Smooth muscle cell (in vitro differentiated cells): ENCODE data around the gene TRIM9. TPM values are rescaled to one million over a fixed set of nuclear protein-coding genes. Genes with fewer than 3 reads are reported as not detected.
A peak's percentile ranks its signal among the peaks of the same experiment; 100 is the strongest.

Source experiments
- DNase-seq: peaks from one replicate; lab custom pipeline; 2025; ENCODE audit not compliant: unreplicated experiment; lab: John Stamatoyannopoulos, UW
- H2AFZ ChIP-seq: fragments of 200-600 bp; sonication (generic); 2 replicates; pipeline ENCODE4 v1.6.0; 2016; ENCODE audit warnings: antibody characterized with exemption, low read depth, mild to moderate bottlenecking
- H3F3A ChIP-seq: fragments of 200-600 bp; sonication (generic); 2 replicates; pipeline ENCODE4 v1.6.0; 2017; ENCODE audit warnings: antibody characterized with exemption, low read depth
- H3K27ac ChIP-seq: fragments of 200-600 bp; sonication (generic); 2 replicates; pipeline ENCODE4 v1.5.1; 2016; ENCODE audit warnings: low read depth, mild to moderate bottlenecking
- H3K27me3 ChIP-seq: fragments of 200-600 bp; sonication (generic); 2 replicates; pipeline ENCODE4 v1.6.1; 2016; ENCODE audit warnings: low read depth, mild to moderate bottlenecking
- H3K36me3 ChIP-seq: fragments of 200-600 bp; sonication (generic); 2 replicates; pipeline ENCODE4 v1.5.1; 2016; ENCODE audit warnings: low read depth
- H3K4me1 ChIP-seq: fragments of 200-600 bp; sonication (generic); 2 replicates; pipeline ENCODE4 v1.5.1; 2016; ENCODE audit warnings: low read depth
- H3K4me2 ChIP-seq: fragments of 200-600 bp; sonication (generic); 2 replicates; pipeline ENCODE4 v1.6.0; 2016; ENCODE audit warnings: mild to moderate bottlenecking
- H3K4me3 ChIP-seq: fragments of 200-600 bp; sonication (generic); 2 replicates; pipeline ENCODE4 v1.5.1; 2016; ENCODE audit warnings: mild to moderate bottlenecking
- H3K79me2 ChIP-seq: fragments of 200-600 bp; sonication (generic); 2 replicates; pipeline ENCODE4 v1.6.0; 2016; ENCODE audit warnings: low read depth, mild to moderate bottlenecking
- H3K9ac ChIP-seq: fragments of 200-600 bp; sonication (generic); 2 replicates; pipeline ENCODE4 v1.6.0; 2016; ENCODE audit warnings: low read depth
- H3K9me3 ChIP-seq: fragments of 200-600 bp; sonication (generic); replicated peaks from 2 replicates; pipeline ENCODE4 v1.5.1; 2016; ENCODE audit warnings: low read depth
- H4K20me1 ChIP-seq: fragments of 200-600 bp; sonication (generic); 2 replicates; pipeline ENCODE4 v1.6.0; 2016; ENCODE audit warnings: low read depth
- whole genome bisulfite sequencing: methylation state at CpG from one replicate; pipeline ENCODE4 v1.1.7; 2016; ENCODE audit warnings: low lambda C conversion rate; 5-methylcytosine and 5-hydroxymethylcytosine counted together
- polyA plus RNA-seq: library from polyadenylated mRNA; unstranded; fragments of >200 nt; fragmentation: Nextera tagmentation; extraction: Ambion mirVana; gene quantifications from 2 replicates; pipeline ENCODE4 v1.2.1, GENCODE V29; 2016
- total RNA-seq: library from RNA; depleted of rRNA; stranded (reverse); fragments of >200 nt; gene quantifications from 2 replicates; pipeline ENCODE4 v1.2.3, GENCODE V29; 2014
- TF ChIP-seq, protein P1 (sequence below): fragments of 200-600 bp; sonication (generic); IDR thresholded peaks from 2 replicates; pipeline ENCODE4 v1.5.1; 2017; ENCODE audit warnings: borderline replicate concordance, mild to moderate bottlenecking, antibody characterized with exemption; ENCODE audit not compliant: insufficient read depth, poor library complexity, severe bottlenecking

Gene TRIM9
- total and polyA plus RNA-seq, 2 experiments from 2014 or later: 0.57 to 1.5 TPM

DNA sequence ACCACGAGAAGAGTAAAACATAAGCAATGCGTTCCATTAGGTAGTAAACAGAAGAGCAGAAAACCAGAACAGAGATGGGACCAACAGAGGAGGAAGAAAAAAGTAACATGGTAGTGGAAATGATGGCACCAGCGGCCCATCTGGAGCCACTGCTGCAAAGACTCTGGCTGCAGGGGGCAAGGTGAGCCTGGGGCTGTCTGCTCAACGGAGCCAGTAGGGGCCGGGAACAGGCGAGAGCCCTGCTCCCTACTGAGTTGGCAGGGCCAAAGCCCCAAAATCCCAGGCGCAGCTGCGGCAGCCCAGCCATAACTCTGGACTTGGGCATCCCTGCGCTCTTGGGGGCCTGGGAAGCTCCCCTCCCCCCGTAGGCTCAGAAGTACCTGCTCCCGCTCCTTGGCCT is 122.2 kb downstream of the TRIM9 start:
- peaks cover 6% of the 10 kb centered on the region for H3K27me3 ChIP-seq
- H3K4me1 ChIP-seq: no peaks in the 10 kb centered on the region
- WGBS: 87% methylated on average over 8 of the region's 11 CpGs
- no peak for DNase-seq
- no peak overlapping the region for H3K4me2 ChIP-seq
- H3K9ac ChIP-seq: no peak overlapping the region
- H3F3A ChIP-seq: no peaks in the 10 kb centered on the region
- H4K20me1 ChIP-seq: no peaks in the 10 kb centered on the region
- no peaks in the 10 kb centered on the region for H3K9me3 ChIP-seq
- TF ChIP-seq, protein P1, sequence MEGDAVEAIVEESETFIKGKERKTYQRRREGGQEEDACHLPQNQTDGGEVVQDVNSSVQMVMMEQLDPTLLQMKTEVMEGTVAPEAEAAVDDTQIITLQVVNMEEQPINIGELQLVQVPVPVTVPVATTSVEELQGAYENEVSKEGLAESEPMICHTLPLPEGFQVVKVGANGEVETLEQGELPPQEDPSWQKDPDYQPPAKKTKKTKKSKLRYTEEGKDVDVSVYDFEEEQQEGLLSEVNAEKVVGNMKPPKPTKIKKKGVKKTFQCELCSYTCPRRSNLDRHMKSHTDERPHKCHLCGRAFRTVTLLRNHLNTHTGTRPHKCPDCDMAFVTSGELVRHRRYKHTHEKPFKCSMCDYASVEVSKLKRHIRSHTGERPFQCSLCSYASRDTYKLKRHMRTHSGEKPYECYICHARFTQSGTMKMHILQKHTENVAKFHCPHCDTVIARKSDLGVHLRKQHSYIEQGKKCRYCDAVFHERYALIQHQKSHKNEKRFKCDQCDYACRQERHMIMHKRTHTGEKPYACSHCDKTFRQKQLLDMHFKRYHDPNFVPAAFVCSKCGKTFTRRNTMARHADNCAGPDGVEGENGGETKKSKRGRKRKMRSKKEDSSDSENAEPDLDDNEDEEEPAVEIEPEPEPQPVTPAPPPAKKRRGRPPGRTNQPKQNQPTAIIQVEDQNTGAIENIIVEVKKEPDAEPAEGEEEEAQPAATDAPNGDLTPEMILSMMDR: no peak
- H3K4me3 ChIP-seq: no peak overlapping the region
- no peak overlapping the region for H3K27ac ChIP-seq
- H3K79me2 ChIP-seq: no peaks in the 10 kb centered on the region
- H2AFZ ChIP-seq: no peak overlapping the region
- no peaks in the 10 kb centered on the region for H3K36me3 ChIP-seq

DNA sequence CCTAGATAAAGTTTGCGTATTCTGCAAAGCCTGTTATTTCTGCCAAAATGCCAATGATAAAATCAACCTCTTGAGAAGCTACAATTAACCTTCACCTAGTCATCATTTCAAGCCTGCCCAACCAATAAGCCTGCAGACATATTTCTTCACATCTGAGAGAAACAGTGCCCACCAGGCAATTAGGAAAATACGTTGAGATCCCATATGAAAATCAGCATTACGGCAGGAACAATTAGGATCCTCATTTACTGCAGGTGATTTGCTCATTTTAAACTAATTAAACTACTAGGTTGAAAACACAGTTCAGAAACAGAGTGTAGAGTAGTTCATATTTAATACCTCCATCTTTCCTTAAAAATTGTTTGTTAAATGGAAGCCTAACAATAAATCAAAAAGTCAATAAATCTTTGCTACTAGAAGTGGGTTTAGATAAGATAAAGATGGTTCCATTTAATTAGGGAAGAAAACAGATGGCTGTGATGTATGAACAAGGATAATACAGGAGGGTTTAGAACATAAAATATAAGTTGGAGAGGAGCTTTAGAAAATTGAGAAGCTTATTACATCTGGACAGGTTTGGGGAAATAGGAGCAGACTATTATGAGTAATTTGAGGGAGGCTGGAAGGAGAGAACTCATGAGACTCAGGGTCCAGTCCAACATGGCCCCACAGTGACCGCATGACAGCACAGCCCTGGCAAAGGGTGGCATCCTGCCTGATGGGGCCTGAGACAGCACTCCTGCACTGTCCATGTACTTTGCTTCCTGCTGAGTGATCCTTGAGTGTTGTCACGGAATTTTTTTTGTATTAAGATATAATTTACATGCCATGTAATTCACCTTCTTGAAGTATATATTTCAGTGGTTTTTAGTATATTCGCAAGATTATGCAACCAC is 123.8 kb downstream of the TRIM9 start:
- Histone ChIP-seq H3K9ac (no peak overlapping the region), H3K36me3 (no peaks in the 10 kb centered on the region), H3K79me2 (no peaks in the 10 kb centered on the region), H3K4me3 (no peak overlapping the region), H3F3A (no peaks in the 10 kb centered on the region), H3K27ac (no peak overlapping the region), H3K4me2 (no peak overlapping the region), H4K20me1 (no peaks in the 10 kb centered on the region), H3K9me3 (no peaks in the 10 kb centered on the region), H2AFZ (no peak overlapping the region), H3K4me1 (no peaks in the 10 kb centered on the region), H3K27me3 (peaks cover 6% of the 10 kb centered on the region)
- TF ChIP-seq, protein P1: no peak
- no peak for DNase-seq
- 93% methylated on average over 6 of the region's 6 CpGs for WGBS

DNA sequence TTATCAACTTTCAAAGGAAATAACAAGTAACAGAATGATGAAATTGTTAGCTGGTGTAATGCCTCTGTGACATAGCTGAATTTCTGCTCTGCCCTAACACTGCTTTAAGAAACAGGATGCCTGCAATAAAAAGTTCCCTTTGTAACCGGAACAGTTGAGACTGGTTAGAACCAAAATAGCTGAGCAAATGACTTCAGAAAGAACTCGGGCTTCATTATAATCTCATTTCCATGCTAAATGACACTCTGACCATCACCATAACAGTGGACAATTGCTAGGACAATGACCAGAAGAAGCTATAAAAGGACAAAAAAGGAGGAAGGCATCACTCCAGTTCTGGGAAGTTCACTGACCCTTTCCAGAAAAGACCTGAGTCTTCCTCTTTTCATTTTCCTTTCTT is 127.1 kb downstream of the TRIM9 start:
- WGBS: 52% methylated on average over 2 of the region's 2 CpGs
- Histone ChIP-seq H3K27me3 (peaks cover 6% of the 10 kb centered on the region), H2AFZ (peak overlapping the region; percentile 69), H3K36me3 (no peaks in the 10 kb centered on the region), H3K4me2 (peak overlapping the region; percentile 17), H3K27ac (no peak overlapping the region), H3K79me2 (no peaks in the 10 kb centered on the region), H4K20me1 (no peaks in the 10 kb centered on the region), H3K4me3 (no peak overlapping the region), H3K9ac (no peak overlapping the region), H3K9me3 (no peaks in the 10 kb centered on the region), H3K4me1 (no peaks in the 10 kb centered on the region), H3F3A (no peaks in the 10 kb centered on the region)
- no peak for DNase-seq
- TF ChIP-seq, protein P1: no peak
